ENCODE measurements around the gene CKMT1B.
"Not testable (repeated sequence)": the region's sequence is repeated elsewhere in the genome, so short reads cannot be mapped to it uniquely, and the experiment has no call there.

GRCh38 chr15:43600200-43600599 is 6.4 kb downstream of the CKMT1B start:
- TF ChIP-seq CTCF, POLR2A (IDR thresholded peaks at IDR 0.05): not testable (repeated sequence)

Measured in uterus (tissue), 2 donors.